VCaP (cell line): ENCODE results near the gene ATXN7L3.
"Not testable (repeated sequence)": the region's sequence is repeated elsewhere in the genome, so short reads cannot be mapped to it uniquely, and the experiment has no call there.

ENCODE experiments used
- H3K27ac ChIP-seq: fragments of 450-650 bp; 2 replicates; pipeline ENCODE4 v1.5.1; 2017
- CTCF ChIP-seq: fragments of 450-650 bp; conservative IDR thresholded peaks from 2 replicates; pipeline ENCODE4 v1.5.1; 2017; ENCODE audit warnings: mild to moderate bottlenecking, moderate library complexity

ATXN7L3 gene

DNA sequence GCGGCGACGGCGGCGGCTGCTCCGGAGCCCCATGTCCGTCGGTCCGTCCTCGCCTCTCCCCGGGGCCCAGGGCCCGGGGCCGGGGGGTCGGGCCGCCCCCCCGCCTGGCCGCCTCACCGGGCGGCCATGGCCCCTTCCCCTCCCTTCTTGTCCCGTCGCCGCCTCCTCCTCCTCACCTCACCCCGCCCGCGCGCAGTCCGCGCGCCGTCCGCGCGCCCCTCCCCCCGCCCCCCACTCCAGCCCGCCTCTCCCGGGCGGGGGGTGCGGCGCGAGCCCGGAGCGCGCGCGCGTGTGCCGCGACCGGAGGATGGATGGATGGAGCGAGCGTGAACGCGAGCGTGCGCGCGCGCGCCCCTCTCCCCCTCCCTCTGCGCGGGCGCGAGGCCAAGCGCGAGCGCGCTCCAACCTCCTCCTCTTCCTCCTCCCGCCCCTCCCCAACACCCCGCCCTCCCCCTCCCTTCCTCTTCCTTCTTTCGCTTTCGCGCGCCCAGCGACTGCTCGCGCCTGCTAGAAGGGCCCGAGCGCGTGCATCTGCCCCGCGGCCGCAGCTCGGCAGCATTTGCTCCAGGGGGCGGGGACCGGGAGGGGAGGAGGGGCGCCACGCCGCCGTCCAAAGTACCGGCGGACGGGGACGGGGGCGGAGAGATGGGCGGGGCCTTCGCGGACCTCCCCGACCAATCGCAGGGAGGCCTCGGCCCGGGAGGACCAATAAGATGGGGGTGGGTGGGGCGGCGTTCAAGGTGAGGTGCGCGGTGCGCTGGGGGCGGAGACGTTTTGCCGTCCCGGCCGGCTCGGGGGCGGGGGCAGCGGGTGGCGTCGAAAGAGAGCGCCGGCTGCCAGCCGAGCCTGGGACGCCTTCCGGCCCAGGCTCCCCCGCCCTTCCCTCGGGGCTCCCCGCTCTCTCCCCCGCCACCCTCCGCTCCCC is at the start of gene ATXN7L3:
TSS of gene ATXN7L3 (minus strand) at position 332 of the 925 bp plus-strand sequence. CDS start 1,814 bp downstream, outside the sequence.
- TF ChIP-seq CTCF: no peak
- peak within 1 kb of the TSS; percentile 97 for H3K27ac ChIP-seq

DNA sequence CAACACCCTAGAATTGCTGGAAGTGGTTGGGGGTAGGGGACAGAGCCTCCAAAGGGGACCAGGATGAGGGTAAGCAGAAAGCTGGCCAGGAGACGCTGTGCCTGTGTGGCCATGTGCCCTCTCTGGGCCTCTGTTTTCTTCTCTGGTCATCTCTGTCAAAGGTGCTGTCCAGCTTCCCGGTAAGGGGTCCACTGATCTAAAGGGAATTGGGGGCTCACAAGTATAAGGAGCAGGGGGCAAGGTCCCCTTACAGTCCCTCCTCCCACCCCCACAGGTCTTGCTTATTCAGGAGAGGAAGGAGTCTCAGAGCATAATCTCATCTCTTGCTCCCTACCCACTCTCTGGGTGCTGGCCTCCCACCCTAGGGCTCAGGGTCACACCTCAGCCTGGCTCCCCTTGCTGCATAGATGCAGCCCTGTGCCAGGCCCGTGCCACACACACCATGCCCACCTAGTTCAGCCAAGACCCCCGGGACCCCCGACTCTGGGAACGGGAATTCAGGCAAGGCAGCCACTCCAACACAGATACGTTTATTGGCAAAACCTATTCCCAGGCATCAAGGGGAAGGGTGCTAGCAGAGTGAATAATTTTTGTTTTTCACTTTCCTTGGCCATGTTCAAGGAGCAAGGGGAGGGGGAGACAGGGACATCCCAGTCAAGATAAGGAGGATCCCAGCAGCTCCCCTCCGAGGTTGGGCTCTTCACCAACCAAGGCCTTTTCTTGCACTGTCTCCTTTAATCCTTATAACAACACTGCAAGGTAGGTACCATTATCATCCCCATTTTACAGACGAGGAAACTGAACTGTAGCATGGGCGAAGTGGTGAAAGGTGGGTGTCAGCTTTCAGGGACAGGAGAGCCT is 48.4 kb upstream of the ATXN7L3 start:
- H3K27ac ChIP-seq: peak overlapping the region; percentile 31; the same call in 1 of the 2 replicates
- TF ChIP-seq CTCF: no peak

- no peak for TF ChIP-seq CTCF
- peak overlapping the region; percentile 31; the same call in 1 of the 2 replicates for H3K27ac ChIP-seq
Measured at GRCh38 chr17:44247440-44247841, 47.8 kb upstream of the ATXN7L3 start.

DNA sequence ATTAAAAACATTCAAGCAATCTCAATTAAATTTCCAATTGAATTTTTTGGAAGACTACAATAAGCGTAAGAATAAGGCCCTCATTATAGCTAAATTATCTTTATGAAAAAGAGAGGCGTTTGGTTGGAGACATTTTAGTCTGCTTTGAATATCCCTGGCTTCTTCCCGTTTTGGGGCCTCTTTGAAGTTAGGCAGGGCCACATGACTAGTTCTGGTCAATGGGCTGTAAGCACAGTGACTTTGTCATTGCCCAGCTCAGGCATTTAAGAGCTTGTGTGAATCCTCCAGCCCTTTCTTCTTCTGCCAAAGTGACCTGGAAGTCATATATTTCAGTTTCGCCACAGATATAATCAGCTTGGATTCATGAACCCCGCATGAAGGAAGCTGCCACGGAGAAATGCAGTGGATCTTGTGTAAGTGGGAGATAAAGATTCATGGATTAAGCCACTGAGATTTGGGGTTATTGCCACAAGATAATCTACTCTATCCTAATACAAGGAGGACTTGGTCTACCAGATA is 41.5 kb upstream of the ATXN7L3 start:
- H3K27ac ChIP-seq: no peak overlapping the region
- no peak for TF ChIP-seq CTCF

DNA sequence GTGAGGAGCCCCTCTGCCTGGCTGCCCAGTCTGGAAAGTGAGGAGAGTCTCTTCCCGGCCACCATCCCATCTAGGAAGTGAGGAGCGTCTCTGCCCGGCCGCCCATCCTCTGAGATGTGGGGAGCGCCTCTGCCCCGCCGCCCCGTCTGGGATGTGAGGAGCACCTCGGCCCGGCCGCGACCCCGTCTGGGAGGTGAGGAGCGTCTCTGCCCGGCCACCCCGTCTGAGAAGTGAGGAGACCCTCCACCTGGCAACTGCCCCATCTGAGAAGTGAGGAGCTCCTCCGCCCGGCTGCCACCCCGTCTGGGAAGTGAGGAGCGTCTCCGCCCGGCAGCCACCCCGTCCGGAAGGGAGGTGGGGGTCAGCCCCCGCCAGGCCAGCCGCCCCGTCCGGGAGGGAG is 38.2 kb upstream of the ATXN7L3 start:
- H3K27ac ChIP-seq: not testable (repeated sequence)

- H3K27ac ChIP-seq: no peak overlapping the region
- no peak for TF ChIP-seq CTCF
Measured at GRCh38 chr17:44236444-44236991, 36.8 kb upstream of the ATXN7L3 start.

DNA sequence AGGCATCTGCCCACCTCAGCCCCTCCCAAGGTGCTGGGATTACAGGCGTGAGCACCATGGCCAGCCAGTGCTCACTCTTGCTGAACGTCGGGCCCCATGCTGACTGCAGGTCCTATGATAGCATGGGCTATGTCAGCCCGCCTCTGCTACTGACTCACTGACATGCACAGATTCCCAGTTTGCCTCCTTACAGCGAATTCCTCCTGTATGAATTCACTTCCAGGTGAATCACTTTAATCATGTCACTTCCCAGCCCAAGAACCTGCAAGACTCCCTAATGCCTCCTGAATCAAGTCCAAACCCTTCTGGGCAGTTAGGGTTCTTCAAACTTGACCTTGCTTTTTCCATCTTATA is 35.9 kb upstream of the ATXN7L3 start:
- no peak for TF ChIP-seq CTCF

More for the DNA sequence above, 35.9 kb upstream of the ATXN7L3 start:
- H3K27ac ChIP-seq: peak overlapping the region; percentile 9; the same call in 1 of the 2 replicates
